ENCODE measurements around the gene RDH8. TPM values are rescaled to one million over a fixed set of nuclear protein-coding genes. Genes with fewer than 3 reads are reported as not detected.

The RDH8 gene
- total RNA-seq, 1 donor from 2014 or later: not detected

DNA sequence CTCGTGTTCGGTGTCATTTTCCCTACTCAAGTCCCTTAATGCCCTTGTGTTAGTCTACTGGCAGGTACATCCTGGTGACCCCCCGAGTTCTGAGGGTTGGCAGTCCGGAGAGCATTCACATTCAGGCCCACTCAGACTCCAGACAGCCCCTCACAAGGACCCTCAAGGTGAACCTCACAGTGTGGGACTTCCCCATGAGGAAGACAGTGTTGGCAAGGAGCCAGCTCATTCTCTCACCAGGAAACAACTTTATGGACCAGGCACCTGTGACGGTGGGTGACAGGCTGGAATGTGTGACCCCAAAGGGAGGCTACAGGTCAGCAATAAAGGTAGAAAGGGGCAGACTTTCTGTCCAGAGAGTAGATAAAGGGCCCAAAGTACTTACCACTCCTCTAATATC, 24.5 kb downstream of the RDH8 start:
- FAIRE-seq (no peak), DNase-seq (ENCODE audit: low read depth) (no peak)
- H3K9me3 Mint-ChIP-seq (ENCODE audit: unreplicated experiment): peaks cover 5% of the 10 kb centered on the region
- no peaks in the 10 kb centered on the region for H3K4me1 ChIP-seq (ENCODE audit: insufficient read depth, low read length)
- no peaks in the 10 kb centered on the region for H3K79me2 ChIP-seq (ENCODE audit: insufficient read depth, low read length)
- H3K4me1 Mint-ChIP-seq (ENCODE audit: low read depth, unreplicated experiment): no peaks in the 10 kb centered on the region
- H3K4me3 ChIP-seq (ENCODE audit: insufficient read depth, low read depth, low read length): no peak overlapping the region
- H4K20me1 ChIP-seq (ENCODE audit: insufficient read depth, low read length): no peaks in the 10 kb centered on the region
- H3K9me3 ChIP-seq (ENCODE audit: insufficient read depth, low read depth, low read length): peaks cover 18% of the 10 kb centered on the region
- no peak for TF ChIP-seq EZH2 (IDR thresholded peaks at IDR 0.05; ENCODE audit: insufficient read depth, low read length)
- TF ChIP-seq, protein P1, sequence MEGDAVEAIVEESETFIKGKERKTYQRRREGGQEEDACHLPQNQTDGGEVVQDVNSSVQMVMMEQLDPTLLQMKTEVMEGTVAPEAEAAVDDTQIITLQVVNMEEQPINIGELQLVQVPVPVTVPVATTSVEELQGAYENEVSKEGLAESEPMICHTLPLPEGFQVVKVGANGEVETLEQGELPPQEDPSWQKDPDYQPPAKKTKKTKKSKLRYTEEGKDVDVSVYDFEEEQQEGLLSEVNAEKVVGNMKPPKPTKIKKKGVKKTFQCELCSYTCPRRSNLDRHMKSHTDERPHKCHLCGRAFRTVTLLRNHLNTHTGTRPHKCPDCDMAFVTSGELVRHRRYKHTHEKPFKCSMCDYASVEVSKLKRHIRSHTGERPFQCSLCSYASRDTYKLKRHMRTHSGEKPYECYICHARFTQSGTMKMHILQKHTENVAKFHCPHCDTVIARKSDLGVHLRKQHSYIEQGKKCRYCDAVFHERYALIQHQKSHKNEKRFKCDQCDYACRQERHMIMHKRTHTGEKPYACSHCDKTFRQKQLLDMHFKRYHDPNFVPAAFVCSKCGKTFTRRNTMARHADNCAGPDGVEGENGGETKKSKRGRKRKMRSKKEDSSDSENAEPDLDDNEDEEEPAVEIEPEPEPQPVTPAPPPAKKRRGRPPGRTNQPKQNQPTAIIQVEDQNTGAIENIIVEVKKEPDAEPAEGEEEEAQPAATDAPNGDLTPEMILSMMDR (IDR thresholded peaks at IDR 0.05; ENCODE audit: insufficient read depth, low read depth, low read length): no peak
- no peak overlapping the region for H3K4me3 Mint-ChIP-seq (ENCODE audit: unreplicated experiment)
- H3K4me2 ChIP-seq (ENCODE audit: low read length): no peak overlapping the region
- H3K27ac Mint-ChIP-seq (ENCODE audit: unreplicated experiment): no peak overlapping the region
- peaks cover 74% of the 10 kb centered on the region for H3K27me3 Mint-ChIP-seq (ENCODE audit: low read depth, unreplicated experiment)
- no peak overlapping the region for H3K27ac ChIP-seq (ENCODE audit: low read depth, low read length)
- no peaks in the 10 kb centered on the region for H3K36me3 ChIP-seq (ENCODE audit: insufficient read depth, low read length)
- H3K9ac ChIP-seq (ENCODE audit: low read length): no peak overlapping the region
- no peaks in the 10 kb centered on the region for H3K36me3 Mint-ChIP-seq (ENCODE audit: low read depth, unreplicated experiment)
- peaks cover 15% of the 10 kb centered on the region for H3K27me3 ChIP-seq (ENCODE audit: insufficient read depth, low read length)
- no peak overlapping the region for H2AFZ ChIP-seq (ENCODE audit: low read depth, low read length)

DNA sequence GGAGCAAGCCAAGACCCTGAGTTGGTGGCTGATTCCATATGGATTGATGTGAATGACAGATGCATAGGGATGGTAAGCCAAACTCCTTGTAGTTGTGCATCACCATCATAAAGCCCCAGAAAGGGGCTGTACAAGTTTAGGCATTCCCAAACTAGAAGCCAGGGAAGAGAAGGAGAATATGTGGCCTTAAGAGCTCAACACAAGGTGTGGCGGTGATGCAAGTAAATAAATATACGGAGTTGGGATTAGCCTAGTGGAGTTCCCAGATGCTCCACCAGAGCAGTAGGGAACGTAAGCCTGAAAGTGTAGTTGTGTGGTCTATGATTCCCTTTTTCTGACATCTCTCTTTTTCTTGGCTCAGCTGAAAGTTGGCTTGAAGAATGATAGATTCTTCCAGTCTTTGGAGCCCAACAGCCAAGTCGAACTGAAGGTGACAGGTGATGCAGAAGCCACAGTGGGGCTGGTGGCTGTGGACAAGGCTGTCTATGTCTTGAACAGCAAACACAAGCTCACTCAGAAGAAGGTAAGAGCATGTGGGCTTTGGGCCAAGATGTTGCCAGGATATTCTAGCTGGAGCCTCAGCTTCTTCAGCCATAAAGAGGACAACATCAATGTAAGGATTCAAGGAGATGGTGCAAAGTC, 30.1 kb downstream of the RDH8 start:
- Histone ChIP-seq H3K9me3 (ENCODE audit: insufficient read depth, low read depth, low read length) (peaks cover 49% of the 10 kb centered on the region), H3K9ac (ENCODE audit: low read length) (no peak overlapping the region), H3K4me3 (ENCODE audit: insufficient read depth, low read depth, low read length) (no peak overlapping the region), H3K27me3 (ENCODE audit: insufficient read depth, low read length) (peaks cover 2% of the 10 kb centered on the region), H4K20me1 (ENCODE audit: insufficient read depth, low read length) (no peaks in the 10 kb centered on the region), H3K4me1 (ENCODE audit: insufficient read depth, low read length) (no peaks in the 10 kb centered on the region), H3K36me3 (ENCODE audit: insufficient read depth, low read length) (no peaks in the 10 kb centered on the region), H3K4me2 (ENCODE audit: low read length) (no peak overlapping the region), H3K79me2 (ENCODE audit: insufficient read depth, low read length) (no peaks in the 10 kb centered on the region), H3K27ac (ENCODE audit: low read depth, low read length) (no peak overlapping the region), H2AFZ (ENCODE audit: low read depth, low read length) (no peak overlapping the region)
- no peak for FAIRE-seq
- Mint-ChIP-seq H3K27ac (ENCODE audit: unreplicated experiment) (no peak overlapping the region), H3K27me3 (ENCODE audit: low read depth, unreplicated experiment) (peaks cover 83% of the 10 kb centered on the region), H3K36me3 (ENCODE audit: low read depth, unreplicated experiment) (no peaks in the 10 kb centered on the region), H3K4me1 (ENCODE audit: low read depth, unreplicated experiment) (no peaks in the 10 kb centered on the region), H3K9me3 (ENCODE audit: unreplicated experiment) (peaks cover 12% of the 10 kb centered on the region), H3K4me3 (ENCODE audit: unreplicated experiment) (no peak overlapping the region)
- peak; percentile 29 for DNase-seq (ENCODE audit: low read depth)
- TF ChIP-seq, protein P1 (IDR thresholded peaks at IDR 0.05; ENCODE audit: insufficient read depth, low read depth, low read length): no peak
- no peak for TF ChIP-seq EZH2 (IDR thresholded peaks at IDR 0.05; ENCODE audit: insufficient read depth, low read length)

DNA sequence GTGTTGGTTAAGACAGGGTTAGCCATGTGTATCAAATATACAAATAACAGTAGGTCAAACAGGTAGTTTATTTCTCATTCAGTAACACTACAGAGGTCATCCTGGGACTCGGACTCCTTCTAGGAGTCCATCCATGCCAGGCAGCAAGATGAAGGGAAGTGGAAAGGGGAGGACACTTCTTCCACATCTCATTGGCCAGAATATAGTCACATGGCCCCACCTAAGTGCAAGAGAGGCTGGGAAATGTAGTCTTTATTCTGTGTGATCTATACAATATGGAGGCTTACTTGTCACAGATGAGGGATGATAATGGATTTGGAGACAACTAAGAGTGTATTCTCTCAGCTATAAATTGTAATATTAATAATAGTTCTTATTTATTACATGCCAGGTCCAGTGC, 31.1 kb downstream of the RDH8 start:
- peaks cover 2% of the 10 kb centered on the region for H3K27me3 ChIP-seq (ENCODE audit: insufficient read depth, low read length)
- H3K4me1 ChIP-seq (ENCODE audit: insufficient read depth, low read length): no peaks in the 10 kb centered on the region
- H3K27ac ChIP-seq (ENCODE audit: low read depth, low read length): no peak overlapping the region
- Mint-ChIP-seq H3K4me3 (ENCODE audit: unreplicated experiment) (no peak overlapping the region), H3K4me1 (ENCODE audit: low read depth, unreplicated experiment) (no peaks in the 10 kb centered on the region), H3K9me3 (ENCODE audit: unreplicated experiment) (peaks cover 10% of the 10 kb centered on the region), H3K36me3 (ENCODE audit: low read depth, unreplicated experiment) (no peaks in the 10 kb centered on the region), H3K27me3 (ENCODE audit: low read depth, unreplicated experiment) (peaks cover 77% of the 10 kb centered on the region), H3K27ac (ENCODE audit: unreplicated experiment) (no peak overlapping the region)
- H3K9me3 ChIP-seq (ENCODE audit: insufficient read depth, low read depth, low read length): peaks cover 46% of the 10 kb centered on the region
- DNase-seq (ENCODE audit: low read depth) (no peak), FAIRE-seq (no peak)
- no peaks in the 10 kb centered on the region for H3K36me3 ChIP-seq (ENCODE audit: insufficient read depth, low read length)
- H3K79me2 ChIP-seq (ENCODE audit: insufficient read depth, low read length): no peaks in the 10 kb centered on the region
- no peak overlapping the region for H3K4me2 ChIP-seq (ENCODE audit: low read length)
- H2AFZ ChIP-seq (ENCODE audit: low read depth, low read length): no peak overlapping the region
- H4K20me1 ChIP-seq (ENCODE audit: insufficient read depth, low read length): no peaks in the 10 kb centered on the region
- H3K9ac ChIP-seq (ENCODE audit: low read length): no peak overlapping the region
- H3K4me3 ChIP-seq (ENCODE audit: insufficient read depth, low read depth, low read length): no peak overlapping the region
- no peak for TF ChIP-seq EZH2 (IDR thresholded peaks at IDR 0.05; ENCODE audit: insufficient read depth, low read length)
- TF ChIP-seq, protein P1 (IDR thresholded peaks at IDR 0.05; ENCODE audit: insufficient read depth, low read depth, low read length): no peak
